Gastrocnemius medialis (tissue), 4 donors: Measurements from ENCODE around the gene AK1.
"Not testable (repeated sequence)": the region's sequence is repeated elsewhere in the genome, so short reads cannot be mapped to it uniquely, and the experiment has no call there.

Experiments used
- POLR2A ChIP-seq, 2 donors: fragments of 450-650 bp; IDR thresholded peaks; one replicate each; pipeline ENCODE4 v1.6.1; 2017; ENCODE audit warnings: antibody characterized with exemption in 2 of 2, mild to moderate bottlenecking in 2 of 2, moderate library complexity in 2 of 2
- TF ChIP-seq, protein P1 (sequence below), 5 experiments: fragments of 450-650 bp in 3 of 5; fragments of 200-600 bp in 2 of 5; sonication (generic) in 2 of 5; IDR thresholded peaks in 4 of 5; conservative IDR thresholded peaks in 1 of 5; 1 replicate in 4 of 5; 2 replicates in 1 of 5; pipeline ENCODE4 v1.5.1; 2016 to 2019; ENCODE audit warnings: antibody characterized with exemption in 5 of 5, mild to moderate bottlenecking in 3 of 5, moderate library complexity in 3 of 5

DNA sequence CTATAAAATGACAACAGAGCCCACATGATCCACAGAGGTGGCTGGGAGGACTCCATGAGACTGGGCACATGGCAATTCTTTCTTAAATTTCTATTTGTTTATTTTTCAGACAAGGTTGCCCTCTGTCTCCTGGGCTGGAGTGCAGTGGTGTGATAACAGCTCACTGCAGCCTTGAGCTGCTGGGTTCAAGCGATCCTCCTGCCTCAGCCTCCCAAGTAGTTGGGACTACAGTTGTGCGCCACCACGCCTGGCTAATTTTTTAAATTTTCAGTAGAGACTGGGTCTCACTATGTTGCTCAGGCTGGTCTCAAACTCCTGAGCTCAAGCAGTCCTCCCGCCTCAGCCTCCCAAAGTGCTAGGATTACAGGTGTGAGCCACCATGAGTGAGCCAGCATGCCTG, 31.9 kb downstream of the AK1 start:
- TF ChIP-seq, protein P1, sequence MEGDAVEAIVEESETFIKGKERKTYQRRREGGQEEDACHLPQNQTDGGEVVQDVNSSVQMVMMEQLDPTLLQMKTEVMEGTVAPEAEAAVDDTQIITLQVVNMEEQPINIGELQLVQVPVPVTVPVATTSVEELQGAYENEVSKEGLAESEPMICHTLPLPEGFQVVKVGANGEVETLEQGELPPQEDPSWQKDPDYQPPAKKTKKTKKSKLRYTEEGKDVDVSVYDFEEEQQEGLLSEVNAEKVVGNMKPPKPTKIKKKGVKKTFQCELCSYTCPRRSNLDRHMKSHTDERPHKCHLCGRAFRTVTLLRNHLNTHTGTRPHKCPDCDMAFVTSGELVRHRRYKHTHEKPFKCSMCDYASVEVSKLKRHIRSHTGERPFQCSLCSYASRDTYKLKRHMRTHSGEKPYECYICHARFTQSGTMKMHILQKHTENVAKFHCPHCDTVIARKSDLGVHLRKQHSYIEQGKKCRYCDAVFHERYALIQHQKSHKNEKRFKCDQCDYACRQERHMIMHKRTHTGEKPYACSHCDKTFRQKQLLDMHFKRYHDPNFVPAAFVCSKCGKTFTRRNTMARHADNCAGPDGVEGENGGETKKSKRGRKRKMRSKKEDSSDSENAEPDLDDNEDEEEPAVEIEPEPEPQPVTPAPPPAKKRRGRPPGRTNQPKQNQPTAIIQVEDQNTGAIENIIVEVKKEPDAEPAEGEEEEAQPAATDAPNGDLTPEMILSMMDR (IDR thresholded peaks at IDR 0.05 in 4 of 5, conservative IDR thresholded peaks at IDR 0.05 in 1 of 5): not testable (repeated sequence)
- TF ChIP-seq POLR2A (IDR thresholded peaks at IDR 0.05): not testable (repeated sequence)
